Endodermal cell (in vitro differentiated cells): ENCODE measurements around the gene GDF9. TPM values are rescaled to one million over a fixed set of nuclear protein-coding genes. Genes with fewer than 3 reads are reported as not detected.

Experiments used
- DNase-seq: peaks from one replicate; pipeline ENCODE4 v3.0.0-alpha.2; 2017
- H3K27ac ChIP-seq: 2 replicates; pipeline ENCODE4 v1.5.1; 2013; ENCODE audit warnings: mild to moderate bottlenecking, low read depth, low read length, moderate library complexity
- H3K27me3 ChIP-seq: 2 replicates; pipeline ENCODE4 v1.6.1; 2013; ENCODE audit warnings: mild to moderate bottlenecking, low read length, moderate library complexity; ENCODE audit not compliant: insufficient read depth, control insufficient read depth, poor library complexity, severe bottlenecking
- H3K36me3 ChIP-seq: 2 replicates; pipeline ENCODE4 v1.7.0; 2013; ENCODE audit warnings: mild to moderate bottlenecking, low read length, moderate library complexity; ENCODE audit not compliant: control insufficient read depth, insufficient read depth
- H3K4me1 ChIP-seq: one replicate; pipeline ENCODE4 v1.7.0; 2013; ENCODE audit warnings: low read length; ENCODE audit not compliant: control insufficient read depth, insufficient read depth
- H3K4me3 ChIP-seq: 2 replicates; pipeline ENCODE4 v1.5.1; 2013; ENCODE audit warnings: mild to moderate bottlenecking, low read length, moderate library complexity
- H3K9ac ChIP-seq: 2 replicates; pipeline ENCODE4 v1.6.1; 2013; ENCODE audit warnings: mild to moderate bottlenecking, low read length, moderate library complexity; ENCODE audit not compliant: poor library complexity, severe bottlenecking; ENCODE audit errors: extremely low read depth
- H3K9me3 ChIP-seq: 2 replicates; pipeline ENCODE4 v1.6.1; 2013; ENCODE audit warnings: mild to moderate bottlenecking, low read length, moderate library complexity; ENCODE audit not compliant: control insufficient read depth
- H3K27ac Mint-ChIP-seq: 2 replicates; pipeline ENCODE4 v1.8.0; 2020; ENCODE audit warnings: mixed read lengths
- H3K27me3 Mint-ChIP-seq: 2 replicates; pipeline ENCODE4 v1.8.0; 2021; ENCODE audit warnings: mild to moderate bottlenecking, mixed read lengths; ENCODE audit not compliant: insufficient read depth
- H3K36me3 Mint-ChIP-seq: 2 replicates; pipeline ENCODE4 v1.8.0; 2020; ENCODE audit warnings: low read depth, mixed read lengths
- H3K4me1 Mint-ChIP-seq: 2 replicates; pipeline ENCODE4 v1.8.0; 2020; ENCODE audit warnings: mixed read lengths
- H3K4me3 Mint-ChIP-seq: 2 replicates; pipeline ENCODE4 v1.8.0; 2020; ENCODE audit warnings: mild to moderate bottlenecking, moderate library complexity, mixed read lengths
- H3K9me3 Mint-ChIP-seq: 2 replicates; pipeline ENCODE4 v1.8.0; 2020; ENCODE audit warnings: mild to moderate bottlenecking, mixed read lengths
- WGBS, 2 experiments: methylation state at CpG; one replicate each; pipeline versions ENCODE4 v1.1.5 to v1.1.7; 2013; ENCODE audit warnings: missing lambda C conversion rate in 2 of 2, mixed read lengths in 1 of 2; ENCODE audit not compliant: insufficient coverage in 1 of 2, insufficient read length in 1 of 2; 5-methylcytosine and 5-hydroxymethylcytosine counted together
- total RNA-seq, 2 donors: library from RNA; stranded (reverse); fragmentation: NEBNext Ultra II Directional in 1 of 2; extraction: Animal tissue kit (Norgen Biotek cat#: 25700) in 1 of 2; gene quantifications; 2 replicates in 1 of 2; 3 replicates in 1 of 2; pipeline ENCODE4 v1.2.1, GENCODE V29; 2021
- TF ChIP-seq, protein P1 (sequence below): fragments of 200-600 bp; sonication (generic); conservative IDR thresholded peaks from 2 replicates; pipeline ENCODE4 v1.5.0; 2021; ENCODE audit warnings: antibody characterized with exemption, mild to moderate bottlenecking

The GDF9 gene
- total RNA-seq, 2 donors from 2014 or later: 0.26 to 0.33 TPM

DNA sequence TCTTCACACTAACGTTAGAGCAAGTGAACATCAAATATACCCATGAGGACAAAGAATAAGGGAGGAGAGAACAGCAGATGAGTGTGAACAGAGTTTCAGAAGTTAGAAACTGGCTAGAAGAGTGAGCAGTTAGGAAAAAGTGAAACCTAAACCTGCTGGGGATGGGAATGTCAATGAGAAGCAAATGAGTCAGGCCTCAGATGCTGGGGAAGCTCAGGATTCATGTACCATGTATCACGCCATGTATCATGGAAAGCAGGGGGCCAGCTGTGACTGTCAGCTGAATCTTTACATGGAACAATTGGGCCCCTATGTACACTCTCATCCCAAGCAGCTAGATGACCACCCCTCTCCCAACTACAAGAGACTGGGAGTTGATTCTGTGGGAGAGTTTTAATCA is 16.2 kb downstream of the GDF9 start:
- Histone ChIP-seq H3K36me3 (no peaks in the 10 kb centered on the region), H3K27me3 (no peaks in the 10 kb centered on the region), H3K4me3 (no peak overlapping the region), H3K4me1 (no peaks in the 10 kb centered on the region), H3K9ac (no peak overlapping the region), H3K9me3 (no peaks in the 10 kb centered on the region), H3K27ac (no peak overlapping the region)
- Mint-ChIP-seq H3K27me3 (no peaks in the 10 kb centered on the region), H3K4me3 (no peak overlapping the region), H3K36me3 (no peaks in the 10 kb centered on the region), H3K4me1 (peaks cover 3% of the 10 kb centered on the region), H3K27ac (no peak overlapping the region), H3K9me3 (no peaks in the 10 kb centered on the region)
- TF ChIP-seq, protein P1, sequence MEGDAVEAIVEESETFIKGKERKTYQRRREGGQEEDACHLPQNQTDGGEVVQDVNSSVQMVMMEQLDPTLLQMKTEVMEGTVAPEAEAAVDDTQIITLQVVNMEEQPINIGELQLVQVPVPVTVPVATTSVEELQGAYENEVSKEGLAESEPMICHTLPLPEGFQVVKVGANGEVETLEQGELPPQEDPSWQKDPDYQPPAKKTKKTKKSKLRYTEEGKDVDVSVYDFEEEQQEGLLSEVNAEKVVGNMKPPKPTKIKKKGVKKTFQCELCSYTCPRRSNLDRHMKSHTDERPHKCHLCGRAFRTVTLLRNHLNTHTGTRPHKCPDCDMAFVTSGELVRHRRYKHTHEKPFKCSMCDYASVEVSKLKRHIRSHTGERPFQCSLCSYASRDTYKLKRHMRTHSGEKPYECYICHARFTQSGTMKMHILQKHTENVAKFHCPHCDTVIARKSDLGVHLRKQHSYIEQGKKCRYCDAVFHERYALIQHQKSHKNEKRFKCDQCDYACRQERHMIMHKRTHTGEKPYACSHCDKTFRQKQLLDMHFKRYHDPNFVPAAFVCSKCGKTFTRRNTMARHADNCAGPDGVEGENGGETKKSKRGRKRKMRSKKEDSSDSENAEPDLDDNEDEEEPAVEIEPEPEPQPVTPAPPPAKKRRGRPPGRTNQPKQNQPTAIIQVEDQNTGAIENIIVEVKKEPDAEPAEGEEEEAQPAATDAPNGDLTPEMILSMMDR: no peak
- peak; percentile 9 for DNase-seq
- 96 to 100% methylated on average over 1 to 2 of the region's 2 CpGs for WGBS, 2 experiments

DNA sequence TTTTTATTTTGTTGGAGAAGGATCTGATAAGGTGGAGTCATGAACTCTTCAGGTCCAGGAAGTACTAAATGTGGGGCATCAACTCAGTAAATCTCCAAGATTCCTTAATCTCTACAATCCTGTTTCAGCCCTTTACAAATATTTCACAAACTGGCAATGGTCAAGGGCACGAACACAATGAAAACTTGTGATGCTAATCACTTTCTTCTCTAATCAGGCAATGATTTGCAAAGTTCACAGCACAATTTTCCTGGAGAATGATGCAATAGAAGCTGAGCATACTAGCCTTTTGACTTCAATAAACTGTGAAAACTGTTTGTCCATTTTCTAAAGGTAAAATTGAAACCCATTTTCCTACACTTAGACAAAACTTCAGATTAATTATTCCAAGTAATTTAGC is 16.9 kb downstream of the GDF9 start:
- Histone ChIP-seq H3K4me3 (no peak overlapping the region), H3K4me1 (no peaks in the 10 kb centered on the region), H3K27ac (no peak overlapping the region), H3K9ac (no peak overlapping the region), H3K27me3 (no peaks in the 10 kb centered on the region), H3K36me3 (no peaks in the 10 kb centered on the region), H3K9me3 (no peaks in the 10 kb centered on the region)
- WGBS, 2 experiments: 80 to 88% methylated on average over 1 of the region's 1 CpG
- TF ChIP-seq, protein P1: no peak
- Mint-ChIP-seq H3K27me3 (no peaks in the 10 kb centered on the region), H3K4me3 (no peak overlapping the region), H3K27ac (no peak overlapping the region), H3K4me1 (peaks cover 2% of the 10 kb centered on the region), H3K36me3 (no peaks in the 10 kb centered on the region), H3K9me3 (no peaks in the 10 kb centered on the region)
- no peak for DNase-seq

DNA sequence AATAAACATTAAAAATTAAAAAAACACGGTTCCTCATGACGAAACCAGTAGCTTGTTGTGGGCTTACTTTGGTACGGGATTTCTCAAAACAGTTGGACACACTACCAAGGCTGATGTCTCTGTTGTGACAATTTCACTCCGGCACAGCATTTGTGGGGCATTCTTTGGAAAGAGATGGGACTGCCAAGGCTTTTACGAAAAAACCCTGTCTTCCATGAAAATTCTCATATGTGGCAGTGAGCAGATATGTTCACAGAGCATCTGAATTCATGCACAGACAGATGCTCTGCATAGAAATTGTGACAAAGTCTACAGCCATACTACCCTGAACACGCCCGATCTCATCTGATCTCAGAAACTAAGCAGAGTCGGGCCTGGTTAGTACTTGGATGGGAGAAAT is 18.0 kb downstream of the GDF9 start:
- 92 to 96% methylated on average over 5 to 8 of the region's 8 CpGs for WGBS, 2 experiments
- Mint-ChIP-seq H3K27me3 (no peaks in the 10 kb centered on the region), H3K4me1 (no peaks in the 10 kb centered on the region), H3K9me3 (no peaks in the 10 kb centered on the region), H3K36me3 (no peaks in the 10 kb centered on the region), H3K4me3 (no peak overlapping the region), H3K27ac (no peak overlapping the region)
- no peak overlapping the region for H3K27ac ChIP-seq
- peak; percentile 12 for DNase-seq
- no peaks in the 10 kb centered on the region for H3K4me1 ChIP-seq
- H3K9ac ChIP-seq: no peak overlapping the region
- H3K9me3 ChIP-seq: no peaks in the 10 kb centered on the region
- no peaks in the 10 kb centered on the region for H3K36me3 ChIP-seq
- no peak overlapping the region for H3K4me3 ChIP-seq
- H3K27me3 ChIP-seq: no peaks in the 10 kb centered on the region
- TF ChIP-seq, protein P1: no peak
